HG02763 (cell line): ENCODE measurements around the gene HS6ST2.
"Not testable (repeated sequence)": the region's sequence is repeated elsewhere in the genome, so short reads cannot be mapped to it uniquely, and the experiment has no call there.

Source experiments
- ATAC-seq: cut with Tn5 transposase; IDR thresholded peaks from one replicate; pipeline ENCODE4 v1.9.1; 2021; ENCODE audit warnings: mild to moderate bottlenecking, moderate library complexity; ENCODE audit not compliant: unreplicated experiment

The HS6ST2 gene

GRCh38 chrX:132945055-132945599, 13.3 kb downstream of the HS6ST2 start:
- ATAC-seq, result not testable (repeated sequence)

DNA sequence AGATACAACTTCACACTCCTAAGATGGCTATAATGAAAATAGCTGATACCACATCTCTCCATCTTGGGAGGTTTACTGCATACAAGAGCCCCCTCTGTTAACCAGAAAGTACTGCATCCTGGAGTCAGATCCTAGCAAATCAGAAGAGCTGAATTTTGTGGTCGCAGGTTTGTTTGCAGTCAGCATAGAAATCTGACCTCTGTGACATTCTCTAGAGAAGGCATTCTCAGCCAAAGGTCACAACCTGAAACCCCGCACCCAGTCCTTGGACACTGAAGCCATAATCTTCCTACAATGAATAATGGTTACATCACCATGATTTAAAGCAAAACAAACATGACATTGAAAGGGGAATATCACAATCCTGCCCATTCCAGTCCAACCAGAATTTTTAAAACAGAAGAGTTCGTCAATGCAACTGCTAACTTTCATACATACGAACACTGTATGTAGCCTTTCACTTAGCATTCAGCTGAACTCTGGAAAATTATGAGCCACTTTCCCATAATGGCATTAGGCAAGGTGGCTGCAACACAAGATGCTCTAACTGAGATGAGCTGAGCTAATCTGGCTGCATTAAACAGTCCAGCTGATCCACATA, 17.6 kb downstream of the HS6ST2 start:
- ATAC-seq, result no peak

DNA sequence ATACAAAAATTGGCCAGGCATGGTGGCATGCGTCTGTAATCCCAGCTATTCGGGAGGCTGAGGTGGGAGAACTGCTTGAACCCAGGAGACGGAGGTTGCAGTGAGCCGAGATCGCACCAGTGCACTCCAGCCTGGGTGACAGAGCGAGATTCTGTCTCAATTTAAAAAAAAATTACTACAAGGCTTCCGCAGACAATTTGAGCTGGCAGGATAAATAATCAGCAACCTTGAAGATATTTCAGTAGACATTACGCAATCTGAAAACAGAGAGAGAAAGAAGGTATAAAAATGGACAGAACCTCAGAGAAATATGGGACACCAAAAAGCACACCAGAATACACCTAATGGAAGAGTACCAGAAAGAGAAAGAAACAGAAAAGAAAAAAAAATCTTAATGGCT, 25.3 kb downstream of the HS6ST2 start:
- ATAC-seq, result no peak

DNA sequence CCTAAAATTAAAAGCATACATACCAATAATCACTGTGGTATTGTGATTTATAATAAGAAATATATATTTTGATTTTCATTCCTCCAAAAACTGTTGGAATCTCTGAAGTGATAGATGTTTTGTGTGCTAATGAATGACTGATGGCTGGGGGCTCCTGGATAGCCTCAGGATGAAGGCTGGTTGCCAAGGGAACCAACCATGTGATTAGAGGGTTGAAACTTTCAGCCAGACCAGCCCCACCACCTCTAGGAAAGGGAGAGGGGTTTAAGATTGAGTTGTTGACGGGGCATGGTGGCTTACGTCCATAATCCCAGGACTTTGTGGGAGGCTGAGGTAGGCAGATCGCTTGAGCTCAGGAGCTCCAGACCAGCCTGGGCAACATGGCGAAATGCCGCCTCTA, 34.0 kb downstream of the HS6ST2 start:
- no peak for ATAC-seq

- ATAC-seq, result no peak
Measured at GRCh38 chrX:132918523-132918922, 39.9 kb downstream of the HS6ST2 start.

GRCh38 chrX:132916349-132916748, 42.1 kb downstream of the HS6ST2 start:
- ATAC-seq, result no peak

- no peak for ATAC-seq
Measured at GRCh38 chrX:132909643-132910042, 48.8 kb downstream of the HS6ST2 start.

DNA sequence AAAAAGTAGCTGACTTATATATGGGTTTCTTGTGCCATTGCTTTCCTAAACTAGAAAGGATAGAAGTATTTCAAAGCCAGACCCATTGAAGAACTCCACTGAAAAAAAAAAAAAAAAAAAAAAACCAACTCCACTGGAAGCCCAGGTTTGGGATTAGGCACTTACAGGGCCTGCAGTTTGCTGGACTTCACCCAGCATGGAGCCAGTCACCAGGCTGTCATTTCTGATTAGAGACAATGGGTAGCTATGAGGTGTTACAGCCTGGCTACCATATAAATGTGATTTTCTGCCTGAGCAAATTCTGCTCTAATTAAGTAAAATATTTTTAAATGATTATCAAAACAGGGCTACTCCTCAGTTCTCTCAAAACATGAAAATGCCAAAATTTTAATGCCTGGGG, 49.5 kb downstream of the HS6ST2 start:
- no peak for ATAC-seq

DNA sequence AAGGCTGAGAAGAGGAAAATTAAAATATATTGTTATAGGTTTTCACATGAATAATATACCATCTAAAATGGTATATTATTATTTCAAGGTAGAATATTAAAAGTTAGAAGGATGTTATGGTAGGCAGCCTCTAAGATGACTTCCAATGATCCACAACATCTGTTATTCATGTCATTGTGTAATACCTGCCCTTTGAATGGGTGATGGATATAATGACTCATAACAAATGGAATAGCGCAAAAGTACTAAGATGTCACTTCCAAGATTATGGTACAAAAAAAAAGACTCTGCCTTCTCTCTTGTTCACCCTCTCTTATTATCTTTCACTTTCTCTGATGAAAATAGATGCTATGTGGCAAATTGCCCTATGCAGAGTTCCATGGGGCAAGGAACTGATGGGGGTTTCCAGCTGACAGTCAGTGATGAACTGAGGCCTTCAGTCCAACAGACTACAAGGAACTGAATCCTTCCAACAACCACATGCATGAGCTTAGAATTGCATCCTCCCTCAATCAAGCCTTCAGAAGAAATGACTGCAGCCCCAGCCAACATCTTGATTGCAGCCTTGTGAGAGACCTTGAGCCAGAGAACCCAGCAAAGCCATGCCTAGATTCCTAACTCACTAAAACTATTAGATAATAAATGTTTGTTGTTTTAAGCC, 57.7 kb downstream of the HS6ST2 start:
- no peak for ATAC-seq

DNA sequence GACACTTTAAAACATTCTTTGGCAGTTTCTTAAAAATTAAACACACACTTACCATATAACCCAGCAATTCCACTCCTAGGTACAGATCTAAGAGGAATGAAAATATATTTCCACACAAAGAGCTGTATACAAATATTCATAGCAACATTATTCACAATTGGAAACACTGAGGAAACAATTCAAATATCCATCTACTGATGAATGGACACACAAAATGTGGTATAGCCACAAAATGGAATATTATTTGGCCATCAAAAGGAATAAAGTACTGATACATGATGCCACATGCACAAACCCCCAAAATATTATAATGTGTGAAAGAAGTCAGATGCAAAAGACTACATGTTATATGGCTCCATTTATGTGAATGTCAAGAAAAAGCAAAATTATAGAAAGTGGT, 70.9 kb downstream of the HS6ST2 start:
- no peak for ATAC-seq

DNA sequence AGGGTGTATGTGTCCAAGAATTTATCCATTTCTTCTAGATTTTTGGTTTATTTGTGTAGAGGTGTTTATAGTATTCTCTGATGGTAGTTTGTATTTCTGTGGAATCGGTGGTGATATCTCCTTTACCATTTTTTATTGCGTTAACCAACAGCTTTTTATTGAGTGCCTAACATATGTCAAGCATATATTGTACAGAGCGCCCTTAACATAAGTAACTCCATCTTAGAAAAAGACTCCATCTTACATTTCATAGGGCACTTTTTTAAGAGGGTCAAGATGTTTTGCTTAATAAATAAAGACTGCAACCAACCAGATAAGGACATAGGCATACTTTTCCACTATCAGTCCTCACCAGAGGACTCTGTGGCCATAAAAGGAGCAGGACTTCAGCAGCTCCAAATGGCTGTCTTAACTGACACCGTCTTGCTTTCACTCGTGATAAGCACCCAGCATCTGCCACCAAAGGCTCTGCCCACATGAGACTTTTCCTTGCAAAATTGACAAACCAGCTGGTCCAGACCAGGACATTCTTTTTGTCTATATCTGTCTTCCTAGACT, 75.0 kb downstream of the HS6ST2 start:
- ATAC-seq, result no peak

DNA sequence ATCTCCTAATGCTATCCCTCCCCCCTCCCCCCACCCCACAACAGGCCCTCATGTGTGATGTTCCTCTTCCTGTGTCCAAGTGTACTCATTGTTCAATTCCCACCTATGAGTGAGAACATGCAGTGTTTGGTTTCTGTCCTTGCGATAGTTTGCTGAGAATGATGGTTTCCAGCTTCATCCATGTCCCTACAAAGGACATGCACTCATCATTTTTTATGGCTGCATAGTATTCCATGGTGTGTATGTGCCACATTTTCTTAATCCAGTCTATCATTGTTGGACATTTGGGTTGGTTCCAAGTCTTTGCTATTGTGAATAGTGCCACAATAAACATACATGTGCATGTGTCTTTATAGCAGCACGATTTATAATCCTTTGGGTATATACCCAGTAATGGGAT, 77.7 kb downstream of the HS6ST2 start:
- not testable (repeated sequence) for ATAC-seq

- ATAC-seq, result no peak
Measured at GRCh38 chrX:132877954-132878536, 80.4 kb downstream of the HS6ST2 start.

DNA sequence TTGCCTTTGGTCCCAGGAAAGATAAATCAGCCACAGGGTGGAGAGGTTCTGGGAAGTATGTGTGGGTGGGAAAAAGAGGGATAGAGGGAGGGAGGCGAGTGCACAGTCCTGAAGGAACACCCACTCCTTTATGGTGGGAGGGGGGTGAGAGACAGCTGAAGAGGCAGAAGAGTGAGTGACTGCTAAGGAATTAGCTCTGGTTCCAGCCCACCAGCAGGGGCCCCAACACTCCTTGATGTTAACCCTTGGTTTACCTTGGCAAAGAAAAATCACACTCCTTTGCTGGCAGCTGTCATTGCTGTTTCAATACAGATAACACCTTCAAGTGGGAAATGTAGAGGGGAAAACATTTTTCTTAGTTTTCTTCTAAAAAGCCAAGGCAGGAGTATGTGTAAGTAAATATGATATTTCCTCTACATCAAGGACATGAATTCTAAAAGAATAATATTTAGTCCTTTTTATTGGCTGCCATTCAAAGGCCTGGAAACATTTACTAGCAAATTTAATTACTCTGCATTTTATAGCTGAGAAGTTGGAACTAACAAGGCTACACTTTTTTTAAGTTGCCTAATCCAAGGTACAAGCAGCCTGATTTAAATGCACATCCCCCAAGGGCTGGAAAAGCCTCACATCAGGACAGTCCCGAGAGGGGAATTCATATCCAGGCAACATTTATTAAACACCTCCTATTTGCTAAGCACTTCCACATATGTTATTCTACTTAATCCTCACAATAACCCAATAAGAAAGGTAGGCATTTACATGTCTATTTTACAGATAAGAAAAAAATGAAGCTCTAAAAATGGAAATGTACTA, 81.7 kb downstream of the HS6ST2 start:
- no peak for ATAC-seq

DNA sequence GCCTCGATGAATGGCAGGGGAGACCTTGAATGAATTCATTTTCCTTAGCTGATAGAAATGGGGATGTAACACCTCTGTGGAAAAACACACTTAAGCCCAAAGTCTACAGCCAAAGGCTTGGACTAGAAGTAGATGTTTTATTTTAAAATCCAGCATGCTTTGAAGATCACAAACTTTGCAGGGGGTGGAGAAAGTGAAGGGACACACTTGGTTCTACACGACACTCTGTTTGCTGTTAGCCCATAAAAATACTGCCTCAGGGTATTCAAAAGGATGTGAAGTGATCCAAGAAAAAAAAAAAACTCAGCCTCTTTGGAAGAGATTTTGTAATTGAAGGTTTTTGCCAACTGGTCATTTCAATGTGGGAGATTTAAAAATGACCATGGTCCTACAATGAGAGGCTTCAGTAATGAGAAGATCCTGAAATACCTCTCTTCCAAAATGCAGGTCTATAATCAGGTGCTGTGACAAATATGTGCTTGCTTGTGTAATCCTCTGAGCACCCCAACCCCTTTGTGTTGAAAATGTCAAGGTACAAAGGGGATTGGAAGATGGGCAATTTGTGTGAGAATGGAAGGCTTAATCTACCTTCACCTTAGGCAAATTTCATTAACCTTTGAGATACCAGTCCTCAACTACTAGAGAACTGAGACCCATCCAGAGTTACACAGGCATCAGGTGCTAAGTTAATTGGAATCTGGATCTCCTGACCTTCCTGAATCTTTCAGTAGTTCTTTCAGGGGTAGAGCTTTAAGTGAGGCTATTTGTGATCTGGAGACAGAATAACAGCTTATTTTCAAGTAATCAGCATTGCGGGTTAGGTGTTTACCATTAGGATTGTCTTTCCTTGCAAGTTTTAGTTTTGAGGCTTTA, 82.5 kb downstream of the HS6ST2 start:
- ATAC-seq, result no peak

GRCh38 chrX:132862562-132862961, 95.9 kb downstream of the HS6ST2 start:
- ATAC-seq, result no peak

GRCh38 chrX:132861076-132861475, 97.4 kb downstream of the HS6ST2 start:
- ATAC-seq, result no peak

- no peak for ATAC-seq
Measured at GRCh38 chrX:132860200-132860599, 98.2 kb downstream of the HS6ST2 start.

- ATAC-seq, result no peak
Measured at GRCh38 chrX:132858018-132858417, 100.4 kb downstream of the HS6ST2 start.

DNA sequence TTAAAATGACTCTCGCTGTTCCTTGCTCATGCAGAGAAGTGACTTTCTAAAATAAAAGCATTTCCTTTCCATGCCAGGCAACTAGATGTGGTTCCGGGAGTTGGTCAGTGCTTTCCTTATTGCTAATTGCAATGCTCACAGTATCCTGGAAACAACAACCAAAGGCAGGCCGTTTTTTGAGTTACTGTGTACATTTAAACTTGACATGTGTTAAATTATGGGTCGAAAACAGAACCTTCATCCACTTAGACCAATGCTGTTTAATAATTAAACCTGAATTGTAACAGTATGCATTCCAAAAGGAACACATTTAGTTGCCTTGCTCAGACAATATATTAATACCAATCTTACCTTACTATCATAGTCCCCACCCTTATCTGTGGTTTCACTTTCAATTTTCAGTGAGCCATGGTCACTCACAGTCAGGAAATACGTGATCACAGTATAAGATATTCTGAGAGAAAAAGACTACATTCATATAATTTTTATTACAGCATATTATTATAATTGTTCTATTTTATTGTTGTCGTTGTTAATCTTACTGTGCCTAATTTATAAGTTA, 102.6 kb downstream of the HS6ST2 start:
- no peak for ATAC-seq
